GM19328 (cell line): Measurements from ENCODE around the gene NHEJ1.

Experiments used
- ATAC-seq: cut with Tn5 transposase; IDR thresholded peaks from one replicate; pipeline ENCODE4 v1.9.1; 2021; ENCODE audit warnings: mild to moderate bottlenecking, moderate library complexity; ENCODE audit not compliant: unreplicated experiment

The NHEJ1 gene

DNA sequence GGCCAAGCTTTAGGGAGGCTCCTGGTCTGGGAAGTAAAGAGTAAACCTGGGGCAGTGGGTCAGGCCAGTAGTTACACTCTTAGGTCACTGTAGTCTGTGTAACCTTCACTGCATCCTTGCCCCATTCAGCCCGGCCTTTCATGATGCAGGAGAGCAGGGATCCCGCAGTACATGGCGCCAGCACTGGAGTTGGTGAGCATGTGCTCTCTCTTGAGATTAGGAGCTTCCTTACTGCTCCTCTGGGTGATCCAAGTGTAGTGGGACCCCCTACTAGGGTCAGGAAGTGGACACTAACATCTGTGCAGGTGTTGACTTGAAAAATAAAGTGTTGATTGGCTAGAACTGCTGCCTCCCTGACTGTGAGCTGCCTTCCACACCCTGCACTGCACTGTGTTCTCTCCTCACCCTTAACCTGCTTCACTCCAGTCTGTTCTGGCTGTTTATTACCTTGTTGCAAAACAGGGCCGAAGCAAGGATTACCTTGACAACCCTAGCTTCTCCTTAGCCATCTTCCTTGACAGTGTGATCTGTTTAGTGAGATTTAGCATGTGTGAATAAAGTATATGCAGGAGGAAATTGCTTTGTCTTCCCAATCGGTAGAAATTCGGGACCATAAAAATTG, 22.6 kb upstream of the NHEJ1 start:
- ATAC-seq, result no peak

DNA sequence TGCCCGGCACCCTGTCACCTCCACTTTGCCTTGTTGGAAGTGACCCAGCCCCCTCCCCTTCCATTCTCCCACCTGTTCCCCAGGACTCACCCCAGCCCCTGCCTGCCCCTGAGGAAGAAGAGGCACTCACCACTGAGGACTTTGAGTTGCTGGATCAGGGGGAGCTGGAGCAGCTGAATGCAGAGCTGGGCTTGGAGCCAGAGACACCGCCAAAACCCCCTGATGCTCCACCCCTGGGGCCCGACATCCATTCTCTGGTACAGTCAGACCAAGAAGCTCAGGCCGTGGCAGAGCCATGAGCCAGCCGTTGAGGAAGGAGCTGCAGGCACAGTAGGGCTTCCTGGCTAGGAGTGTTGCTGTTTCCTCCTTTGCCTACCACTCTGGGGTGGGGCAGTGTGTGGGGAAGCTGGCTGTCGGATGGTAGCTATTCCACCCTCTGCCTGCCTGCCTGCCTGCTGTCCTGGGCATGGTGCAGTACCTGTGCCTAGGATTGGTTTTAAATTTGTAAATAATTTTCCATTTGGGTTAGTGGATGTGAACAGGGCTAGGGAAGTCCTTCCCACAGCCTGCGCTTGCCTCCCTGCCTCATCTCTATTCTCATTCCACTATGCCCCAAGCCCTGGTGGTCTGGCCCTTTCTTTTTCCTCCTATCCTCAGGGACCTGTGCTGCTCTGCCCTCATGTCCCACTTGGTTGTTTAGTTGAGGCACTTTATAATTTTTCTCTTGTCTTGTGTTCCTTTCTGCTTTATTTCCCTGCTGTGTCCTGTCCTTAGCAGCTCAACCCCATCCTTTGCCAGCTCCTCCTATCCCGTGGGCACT, 21.9 kb upstream of the NHEJ1 start:
- ATAC-seq, result no peak

DNA sequence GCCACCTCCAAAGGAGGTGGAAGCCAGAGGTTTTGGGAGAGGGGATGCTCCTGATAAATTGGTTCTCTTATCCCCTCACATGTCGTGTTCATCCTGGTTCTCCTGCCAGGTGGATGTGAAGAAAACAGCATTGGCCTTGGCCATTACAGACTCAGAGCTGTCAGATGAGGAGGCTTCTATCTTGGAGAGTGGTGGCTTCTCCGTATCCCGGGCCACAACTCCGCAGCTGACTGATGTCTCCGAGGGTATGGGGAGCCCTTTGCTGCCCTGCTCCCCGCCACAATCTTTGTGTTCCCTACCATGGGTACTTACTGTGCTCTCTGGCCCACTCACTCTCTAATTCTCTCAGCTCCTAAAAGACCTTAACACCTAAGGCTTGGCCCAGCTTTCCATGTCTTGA, 20.9 kb upstream of the NHEJ1 start:
- ATAC-seq, result no peak

GRCh38 chr2:219180961-219181360, 20.3 kb upstream of the NHEJ1 start:
- ATAC-seq, result no peak

GRCh38 chr2:219179601-219180465, 19.2 kb upstream of the NHEJ1 start:
- no peak for ATAC-seq

GRCh38 chr2:219178377-219179175, 18.0 kb upstream of the NHEJ1 start:
- peak; percentile 14 for ATAC-seq

GRCh38 chr2:219177552-219178376, 17.1 kb upstream of the NHEJ1 start, which contains the start of gene RETREG2:
RETREG2 (plus strand) TSS chr2:219178275; CDS start chr2:219178353, 78 bp downstream.
- ATAC-seq, result peak; percentile 44

DNA sequence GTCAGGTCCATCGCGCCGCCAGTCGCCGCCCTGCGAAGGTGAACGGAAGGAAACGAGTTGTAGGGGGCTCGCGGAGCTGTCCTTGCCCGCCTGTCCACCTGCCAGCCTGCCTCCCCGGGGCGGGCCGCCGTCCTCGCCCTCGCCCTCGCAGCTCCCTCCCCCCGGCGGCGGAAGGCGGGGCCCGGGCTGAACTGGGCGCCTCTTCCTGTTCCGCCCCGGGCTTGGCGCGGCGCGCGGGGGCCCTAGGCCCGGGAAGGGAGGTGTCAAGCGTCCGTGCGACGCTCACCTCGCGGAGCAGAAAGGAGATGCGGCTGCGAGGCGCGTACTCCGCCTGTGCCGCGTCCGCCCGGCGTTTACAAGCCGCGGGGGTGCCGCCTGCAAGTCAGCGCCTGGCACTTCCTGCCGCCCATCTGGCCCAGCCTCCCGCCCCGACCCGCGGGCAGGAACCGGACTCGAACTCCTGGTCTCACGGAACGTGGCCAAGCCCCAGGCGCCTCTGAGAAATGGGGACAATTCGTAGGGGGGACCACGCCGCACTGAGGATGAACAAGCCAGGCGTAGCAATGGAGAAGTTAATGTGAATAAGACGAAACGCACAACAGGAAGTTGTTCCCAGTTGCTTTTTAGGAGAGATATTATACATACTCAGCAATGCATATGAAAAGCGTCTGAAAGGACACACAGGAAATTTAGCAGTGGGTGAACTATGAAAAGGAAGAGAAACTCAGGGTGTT, 16.4 kb upstream of the NHEJ1 start, which contains the start of gene CNPPD1:
CNPPD1 (minus strand) TSS at position 108 of the 734 bp plus-strand sequence; CDS start at position 11, 97 bp downstream.
- ATAC-seq, result peak; percentile 59

DNA sequence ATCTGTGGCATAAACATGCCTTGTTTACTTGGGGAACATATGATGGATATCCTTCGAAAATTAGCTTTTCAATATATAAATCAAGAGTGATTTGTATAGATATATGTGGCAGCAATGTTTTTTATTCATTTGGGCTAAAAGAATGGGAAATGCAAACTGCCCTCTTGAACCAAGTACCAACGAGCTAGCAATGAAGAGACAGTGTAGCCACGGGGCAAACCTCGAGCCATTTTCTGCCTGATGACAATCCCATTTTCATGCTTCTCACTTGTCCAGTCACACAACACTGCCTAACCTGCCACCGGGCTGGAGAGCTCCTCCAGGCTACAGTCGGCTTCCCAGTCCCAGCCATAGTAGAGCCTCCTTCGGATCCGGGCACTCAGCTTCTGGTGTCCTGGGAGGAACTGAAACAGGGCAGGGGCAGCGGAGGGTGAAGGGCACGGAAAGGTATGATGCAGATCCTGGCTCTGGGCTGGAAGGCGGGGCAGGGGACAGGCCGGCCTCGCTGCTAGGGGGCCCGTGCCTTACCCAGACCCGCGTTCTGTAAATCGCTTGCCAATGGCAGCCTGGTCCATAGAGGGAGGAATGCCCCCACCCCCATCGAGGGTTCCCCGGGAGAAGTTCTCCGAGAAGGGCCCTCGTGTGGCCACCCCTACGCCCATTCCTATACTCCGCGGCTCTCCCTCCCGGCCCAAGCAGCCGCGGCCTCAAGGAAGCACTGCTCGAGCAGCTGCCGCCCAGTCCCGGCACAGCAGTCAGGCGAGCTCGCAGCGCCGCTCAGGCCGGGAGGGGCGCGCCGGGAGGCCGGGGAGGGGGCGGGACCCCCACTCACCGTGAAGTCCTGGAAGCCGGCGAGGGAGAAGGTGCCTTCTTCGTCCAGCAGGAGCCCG, 15.6 kb upstream of the NHEJ1 start:
- ATAC-seq, result peak; percentile 14

- no peak for ATAC-seq
Measured at GRCh38 chr2:219175486-219175885, 14.9 kb upstream of the NHEJ1 start.

DNA sequence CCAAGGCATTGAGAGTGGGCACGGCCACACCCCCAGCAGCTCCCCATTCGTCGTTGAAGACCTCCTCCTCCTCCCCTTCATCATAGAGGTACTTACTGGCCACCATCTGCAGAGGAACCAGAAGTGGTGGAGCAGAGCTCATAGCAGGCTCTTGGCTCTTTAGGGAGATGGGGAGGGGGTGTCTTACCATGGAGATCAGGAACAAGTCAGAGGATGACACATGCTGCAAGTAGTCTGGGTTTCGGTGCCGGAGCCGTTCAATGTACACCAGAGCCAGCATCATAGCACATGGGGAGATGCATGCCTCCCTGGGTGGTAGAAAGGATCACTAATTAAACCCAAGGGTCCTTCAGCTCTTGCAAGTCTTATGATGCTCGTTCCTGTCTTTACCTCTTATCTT, 14.2 kb upstream of the NHEJ1 start:
- ATAC-seq, result no peak

- ATAC-seq, result no peak
Measured at GRCh38 chr2:219174146-219174545, 13.5 kb upstream of the NHEJ1 start.

GRCh38 chr2:219173176-219173575, 12.6 kb upstream of the NHEJ1 start:
- ATAC-seq, result no peak

- no peak for ATAC-seq
Measured at GRCh38 chr2:219172231-219173154, 11.9 kb upstream of the NHEJ1 start.

- ATAC-seq, result no peak
Measured at GRCh38 chr2:219171231-219171651, 10.6 kb upstream of the NHEJ1 start.

- no peak for ATAC-seq
Measured at GRCh38 chr2:219169930-219170654, 9.5 kb upstream of the NHEJ1 start, which contains the start of gene SLC23A3. SLC23A3 (minus strand) TSS chr2:219170029; CDS start chr2:219169984, 45 bp downstream.
